Measurements from ENCODE around the gene ABCA4.

- no peak for TF ChIP-seq CTCF (conservative IDR thresholded peaks at IDR 0.05; ENCODE audit: low read depth, low read length)
- TF ChIP-seq EZH2 (IDR thresholded peaks at IDR 0.05; ENCODE audit: low read length, unreplicated experiment) = no peak
- TF ChIP-seq EZH2phosphoT487 (IDR thresholded peaks at IDR 0.05; ENCODE audit: borderline replicate concordance, low read length) = no peak
Measured at GRCh38 chr1:94142583-94142982, 21.6 kb upstream of the ABCA4 start.
